ENCODE results near the gene ANAPC1. TPM values are rescaled to one million over a fixed set of nuclear protein-coding genes. Genes with fewer than 3 reads are reported as not detected.

ANAPC1 gene, protein sequence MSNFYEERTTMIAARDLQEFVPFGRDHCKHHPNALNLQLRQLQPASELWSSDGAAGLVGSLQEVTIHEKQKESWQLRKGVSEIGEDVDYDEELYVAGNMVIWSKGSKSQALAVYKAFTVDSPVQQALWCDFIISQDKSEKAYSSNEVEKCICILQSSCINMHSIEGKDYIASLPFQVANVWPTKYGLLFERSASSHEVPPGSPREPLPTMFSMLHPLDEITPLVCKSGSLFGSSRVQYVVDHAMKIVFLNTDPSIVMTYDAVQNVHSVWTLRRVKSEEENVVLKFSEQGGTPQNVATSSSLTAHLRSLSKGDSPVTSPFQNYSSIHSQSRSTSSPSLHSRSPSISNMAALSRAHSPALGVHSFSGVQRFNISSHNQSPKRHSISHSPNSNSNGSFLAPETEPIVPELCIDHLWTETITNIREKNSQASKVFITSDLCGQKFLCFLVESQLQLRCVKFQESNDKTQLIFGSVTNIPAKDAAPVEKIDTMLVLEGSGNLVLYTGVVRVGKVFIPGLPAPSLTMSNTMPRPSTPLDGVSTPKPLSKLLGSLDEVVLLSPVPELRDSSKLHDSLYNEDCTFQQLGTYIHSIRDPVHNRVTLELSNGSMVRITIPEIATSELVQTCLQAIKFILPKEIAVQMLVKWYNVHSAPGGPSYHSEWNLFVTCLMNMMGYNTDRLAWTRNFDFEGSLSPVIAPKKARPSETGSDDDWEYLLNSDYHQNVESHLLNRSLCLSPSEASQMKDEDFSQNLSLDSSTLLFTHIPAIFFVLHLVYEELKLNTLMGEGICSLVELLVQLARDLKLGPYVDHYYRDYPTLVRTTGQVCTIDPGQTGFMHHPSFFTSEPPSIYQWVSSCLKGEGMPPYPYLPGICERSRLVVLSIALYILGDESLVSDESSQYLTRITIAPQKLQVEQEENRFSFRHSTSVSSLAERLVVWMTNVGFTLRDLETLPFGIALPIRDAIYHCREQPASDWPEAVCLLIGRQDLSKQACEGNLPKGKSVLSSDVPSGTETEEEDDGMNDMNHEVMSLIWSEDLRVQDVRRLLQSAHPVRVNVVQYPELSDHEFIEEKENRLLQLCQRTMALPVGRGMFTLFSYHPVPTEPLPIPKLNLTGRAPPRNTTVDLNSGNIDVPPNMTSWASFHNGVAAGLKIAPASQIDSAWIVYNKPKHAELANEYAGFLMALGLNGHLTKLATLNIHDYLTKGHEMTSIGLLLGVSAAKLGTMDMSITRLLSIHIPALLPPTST (N-terminal part only)
- total RNA-seq (33.2 TPM), polyA plus RNA-seq (ENCODE audit: insufficient read depth, low read depth, low replicate concordance) (5.8 TPM)
- long read RNA-seq, donor 1, partial matches to known transcripts, result 0 of 1 reads
- long read RNA-seq, donor 1, other reads (novel, unspliced or antisense), result 0 of 1 reads
- long read RNA-seq, donor 2, result 0 reads
- long read RNA-seq, donor 3, partial matches to known transcripts, result 0 of 2 reads
- long read RNA-seq, donor 3, other reads (novel, unspliced or antisense), result 0 of 2 reads
- long read RNA-seq, donor 4, partial matches to known transcripts, result 5 of 5 reads
- long read RNA-seq, donor 4, other reads (novel, unspliced or antisense), result 0 of 5 reads
- long read RNA-seq, donor 5, result 0 reads
- long read RNA-seq, donor 6, result 0 reads
- long read RNA-seq, donor 7, partial matches to known transcripts, result 5 of 9 reads
- long read RNA-seq, donor 7, other reads (novel, unspliced or antisense), result 2 of 9 reads
- long read RNA-seq, donor 8, partial matches to known transcripts, result 0 of 2 reads
- long read RNA-seq, donor 8, other reads (novel, unspliced or antisense), result 0 of 2 reads
- long read RNA-seq, donor 9, result 0 reads
- long read RNA-seq, donor 10, partial matches to known transcripts, result 0 of 2 reads
- long read RNA-seq, donor 10, other reads (novel, unspliced or antisense), result 0 of 2 reads

DNA sequence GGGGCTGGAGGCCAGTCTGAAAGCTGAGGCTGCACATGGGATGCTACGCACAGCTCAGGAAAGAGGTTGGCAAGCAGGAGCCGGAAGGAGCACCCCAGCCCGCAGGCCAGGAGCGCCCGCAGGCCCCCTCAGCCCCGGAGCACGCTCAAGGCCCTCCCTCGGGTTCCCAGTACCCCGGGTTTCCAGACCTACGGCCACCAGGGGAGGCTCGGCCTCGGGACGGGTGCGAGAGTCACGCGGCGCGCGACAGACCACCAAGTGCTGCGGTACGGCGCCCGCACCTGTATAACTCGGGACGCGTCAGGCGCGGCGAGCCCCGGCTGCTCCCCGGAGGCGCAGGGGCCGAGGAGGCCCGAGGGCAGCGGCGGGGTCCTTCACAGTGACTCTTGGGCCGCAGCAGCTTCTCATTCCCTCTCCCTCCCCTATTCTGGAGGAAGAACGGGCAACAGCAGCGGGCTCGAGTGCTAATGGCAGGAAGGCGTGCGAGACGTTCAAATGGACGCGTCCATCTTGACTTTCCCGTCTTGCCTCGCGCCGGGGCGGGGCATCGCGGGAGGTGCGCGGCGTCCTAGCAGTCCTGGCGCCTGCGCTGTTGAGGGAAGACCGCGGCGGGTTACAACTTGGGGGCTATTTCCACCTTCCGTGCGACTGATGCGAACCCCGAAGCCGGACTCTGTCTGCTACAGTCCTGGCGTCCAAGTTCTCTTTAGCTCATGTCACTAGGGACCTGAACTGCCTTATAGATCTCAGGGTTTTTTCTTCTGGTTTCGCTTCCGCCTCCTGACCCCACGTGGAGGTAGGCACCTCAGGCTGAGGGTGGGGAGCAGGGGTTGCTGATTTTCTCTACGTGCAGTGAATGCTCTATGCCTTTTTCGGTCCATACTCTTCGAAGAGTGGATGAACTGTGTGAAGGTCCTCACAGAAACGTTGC, at the start of gene ANAPC1:
TSS of gene ANAPC1 (minus strand) at position 533 of the 931 bp plus-strand sequence. CDS start 3,368 bp downstream, outside the sequence.
- Histone ChIP-seq H3K4me1 (ENCODE audit: control insufficient read depth in 2 of 3, insufficient read depth in 2 of 3, low read depth in 1 of 3, low read length in 3 of 3) (no peaks in the 10 kb centered on the region), H3K4me3 (ENCODE audit: low read length in 3 of 3) (peak within 1 kb of the TSS; percentile 81 to 95 (median 90)), H3K27me3 (ENCODE audit: control insufficient read depth, insufficient read depth, low read length) (no peaks in the 10 kb centered on the region), H3K36me3 (ENCODE audit: control insufficient read depth in 2 of 3, insufficient read depth in 3 of 3, low read length in 3 of 3) (no peaks in the 10 kb centered on the region), H3K27ac (ENCODE audit: low read depth in 2 of 2, low read length in 2 of 2) (peak within 1 kb of the TSS; percentile 61 to 64), H3K9ac (ENCODE audit: low read length in 3 of 3) (peak within 1 kb of the TSS; percentile 87 to 93 (median 89)), H3K9me3 (ENCODE audit: control insufficient read depth in 2 of 3, insufficient read depth in 1 of 3, low read length in 3 of 3) (no peaks in the 10 kb centered on the region)
- TF ChIP-seq, protein P1, sequence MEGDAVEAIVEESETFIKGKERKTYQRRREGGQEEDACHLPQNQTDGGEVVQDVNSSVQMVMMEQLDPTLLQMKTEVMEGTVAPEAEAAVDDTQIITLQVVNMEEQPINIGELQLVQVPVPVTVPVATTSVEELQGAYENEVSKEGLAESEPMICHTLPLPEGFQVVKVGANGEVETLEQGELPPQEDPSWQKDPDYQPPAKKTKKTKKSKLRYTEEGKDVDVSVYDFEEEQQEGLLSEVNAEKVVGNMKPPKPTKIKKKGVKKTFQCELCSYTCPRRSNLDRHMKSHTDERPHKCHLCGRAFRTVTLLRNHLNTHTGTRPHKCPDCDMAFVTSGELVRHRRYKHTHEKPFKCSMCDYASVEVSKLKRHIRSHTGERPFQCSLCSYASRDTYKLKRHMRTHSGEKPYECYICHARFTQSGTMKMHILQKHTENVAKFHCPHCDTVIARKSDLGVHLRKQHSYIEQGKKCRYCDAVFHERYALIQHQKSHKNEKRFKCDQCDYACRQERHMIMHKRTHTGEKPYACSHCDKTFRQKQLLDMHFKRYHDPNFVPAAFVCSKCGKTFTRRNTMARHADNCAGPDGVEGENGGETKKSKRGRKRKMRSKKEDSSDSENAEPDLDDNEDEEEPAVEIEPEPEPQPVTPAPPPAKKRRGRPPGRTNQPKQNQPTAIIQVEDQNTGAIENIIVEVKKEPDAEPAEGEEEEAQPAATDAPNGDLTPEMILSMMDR (IDR thresholded peaks at IDR 0.05; ENCODE audit: borderline replicate concordance, extremely low read depth, insufficient read depth), result peak; percentile 2
- DNase-seq (peak; percentile 86 to 96 (median 93)), FAIRE-seq (no peak)
- intact Hi-C loops (cut with DNase I), result no loop called here

DNA sequence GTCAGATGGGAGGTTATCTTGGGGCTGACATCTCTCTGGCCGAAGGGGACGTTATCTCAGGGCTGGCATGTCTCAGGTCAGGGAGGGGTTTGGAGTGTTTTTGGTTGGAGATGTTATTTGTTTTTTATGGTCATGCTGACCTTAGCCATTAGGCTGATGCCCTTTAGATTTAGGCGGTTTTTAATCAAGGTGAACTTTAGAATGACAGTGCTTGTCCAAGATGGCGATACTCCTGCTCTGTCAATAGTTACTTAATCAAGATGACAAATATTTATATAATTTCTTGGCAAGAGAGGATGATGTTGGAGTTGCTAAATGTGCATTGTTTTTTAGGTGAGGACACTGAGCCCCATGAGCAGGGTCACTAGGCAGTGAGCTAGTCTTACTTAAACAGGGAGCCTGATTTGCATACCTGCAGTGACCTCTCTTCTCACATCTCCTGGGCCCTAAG, 48.9 kb upstream of the ANAPC1 start:
- no peaks in the 10 kb centered on the region for H3K9me3 ChIP-seq (ENCODE audit: control insufficient read depth in 2 of 3, insufficient read depth in 1 of 3, low read length in 3 of 3)
- H3K27ac ChIP-seq (ENCODE audit: low read depth in 2 of 2, low read length in 2 of 2), result no peak overlapping the region
- TF ChIP-seq, protein P1 (IDR thresholded peaks at IDR 0.05; ENCODE audit: borderline replicate concordance, extremely low read depth, insufficient read depth), result no peak
- DNase-seq, result no peak
- no peaks in the 10 kb centered on the region for H3K4me1 ChIP-seq (ENCODE audit: control insufficient read depth in 2 of 3, insufficient read depth in 2 of 3, low read depth in 1 of 3, low read length in 3 of 3)
- intact Hi-C loops (cut with DNase I), result no loop called here
- no peaks in the 10 kb centered on the region for H3K27me3 ChIP-seq (ENCODE audit: control insufficient read depth, insufficient read depth, low read length)
- no peak for FAIRE-seq
- no peak overlapping the region for H3K4me3 ChIP-seq (ENCODE audit: low read length in 3 of 3)
- H3K9ac ChIP-seq (ENCODE audit: low read length in 3 of 3), result no peak overlapping the region
- peaks cover 0 to 2% (median 2%) of the 10 kb centered on the region in 3 donors for H3K36me3 ChIP-seq (ENCODE audit: control insufficient read depth in 2 of 3, insufficient read depth in 3 of 3, low read length in 3 of 3)

Data from kidney (tissue), 22 donors.